Lung microvascular endothelial cell (primary cell): ENCODE data around the gene GPATCH3. TPM values are rescaled to one million over a fixed set of nuclear protein-coding genes. Genes with fewer than 3 reads are reported as not detected.
"Not testable (repeated sequence)": the region's sequence is repeated elsewhere in the genome, so short reads cannot be mapped to it uniquely, and the experiment has no call there.

Source experiments
- DNase-seq, 2 donors: peaks; one replicate each; pipeline versions ENCODE4 v3.0.0 to v3.0.0-alpha.2; 2010; ENCODE audit warnings: low read depth in 2 of 2
- total RNA-seq: library from RNA; depleted of rRNA; stranded (reverse); fragments of >200 nt; gene quantifications from 2 replicates; pipeline ENCODE4 v1.2.1, GENCODE V29; 2014

GPATCH3 gene
- total RNA-seq, 1 donor from 2014 or later: 10.3 TPM

DNA sequence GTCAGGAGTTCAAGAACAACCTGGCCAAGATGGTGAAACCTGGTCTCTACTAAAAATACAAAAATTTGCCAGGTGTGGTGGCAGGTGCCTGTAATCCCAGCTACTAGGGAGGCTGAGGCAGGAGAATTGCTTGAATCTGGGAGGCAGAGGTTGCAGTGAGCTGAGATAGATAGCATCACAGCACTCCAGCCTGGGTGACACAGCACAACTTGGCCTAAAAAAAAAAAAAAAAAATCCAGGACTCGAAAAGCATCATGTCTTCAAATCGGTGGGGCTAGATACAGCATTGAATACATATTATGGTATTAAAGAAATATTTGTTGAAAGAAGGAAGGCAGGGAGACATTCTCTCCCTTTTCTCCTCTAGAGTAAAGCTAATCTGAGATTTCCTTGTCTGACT, 27.2 kb downstream of the GPATCH3 start:
- not testable (repeated sequence) for DNase-seq

GRCh38 chr1:26864610-26865480, 35.4 kb downstream of the GPATCH3 start:
- DNase-seq: peak; percentile 97

- no peak for DNase-seq
These were observed 36.6 kb downstream of the GPATCH3 start for GRCh38 chr1:26863685-26864077.

GRCh38 chr1:26862781-26863684, 37.2 kb downstream of the GPATCH3 start, which contains the start of gene SFN:
SFN (plus strand) TSS chr1:26863149; CDS start chr1:26863213, 64 bp downstream.
- no peak for DNase-seq

DNA sequence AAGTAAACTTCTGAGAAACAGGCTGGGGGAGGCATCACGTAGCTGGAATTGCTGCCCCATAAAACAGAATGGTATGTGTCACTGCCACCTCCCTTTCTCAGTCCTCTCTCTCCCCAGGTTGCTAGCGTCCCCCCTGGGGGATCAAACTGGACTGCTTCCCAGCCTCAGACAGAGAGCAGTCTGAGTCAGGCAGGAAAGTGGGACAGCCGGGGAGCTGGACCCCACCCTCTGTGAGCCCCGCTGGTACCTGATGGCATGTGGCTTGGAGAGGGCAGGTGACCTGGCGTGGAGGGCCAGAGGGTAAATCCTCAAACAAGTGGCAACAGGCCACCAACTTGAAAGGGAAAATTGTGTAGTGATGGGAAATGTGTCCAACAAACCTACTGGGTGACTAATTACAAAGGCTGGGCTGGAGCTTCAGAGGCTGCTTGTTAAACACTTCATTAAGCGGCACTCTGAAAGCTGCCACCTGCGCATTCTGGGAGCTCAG, 38.3 kb downstream of the GPATCH3 start:
- DNase-seq: no peak

DNA sequence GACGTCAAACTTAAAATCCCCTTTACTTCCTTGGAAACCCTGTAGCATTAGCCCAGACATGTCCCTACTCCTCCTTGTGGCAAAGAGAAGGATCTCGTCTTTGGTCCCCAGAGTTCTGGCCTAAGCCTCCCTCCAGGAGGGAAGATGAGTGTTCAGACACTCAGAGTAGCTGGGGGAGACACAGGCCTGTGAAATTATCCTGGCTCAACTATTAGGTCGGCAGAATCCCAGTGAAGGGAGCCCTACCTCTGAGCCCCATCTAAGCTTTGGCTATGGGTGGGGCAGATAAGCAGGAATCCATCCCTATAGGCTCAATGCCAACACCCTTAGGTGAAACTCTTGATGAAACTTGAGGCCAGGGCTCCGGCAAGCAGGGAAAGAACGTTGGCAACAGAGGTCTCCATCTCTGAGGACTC, 39.0 kb downstream of the GPATCH3 start:
- DNase-seq: peak in 1 of 2 donors; percentile 31

- DNase-seq: no peak
These were observed 41.2 kb downstream of the GPATCH3 start for GRCh38 chr1:26858891-26859640.

GRCh38 chr1:26858160-26858559, 42.1 kb downstream of the GPATCH3 start:
- DNase-seq: no peak

DNA sequence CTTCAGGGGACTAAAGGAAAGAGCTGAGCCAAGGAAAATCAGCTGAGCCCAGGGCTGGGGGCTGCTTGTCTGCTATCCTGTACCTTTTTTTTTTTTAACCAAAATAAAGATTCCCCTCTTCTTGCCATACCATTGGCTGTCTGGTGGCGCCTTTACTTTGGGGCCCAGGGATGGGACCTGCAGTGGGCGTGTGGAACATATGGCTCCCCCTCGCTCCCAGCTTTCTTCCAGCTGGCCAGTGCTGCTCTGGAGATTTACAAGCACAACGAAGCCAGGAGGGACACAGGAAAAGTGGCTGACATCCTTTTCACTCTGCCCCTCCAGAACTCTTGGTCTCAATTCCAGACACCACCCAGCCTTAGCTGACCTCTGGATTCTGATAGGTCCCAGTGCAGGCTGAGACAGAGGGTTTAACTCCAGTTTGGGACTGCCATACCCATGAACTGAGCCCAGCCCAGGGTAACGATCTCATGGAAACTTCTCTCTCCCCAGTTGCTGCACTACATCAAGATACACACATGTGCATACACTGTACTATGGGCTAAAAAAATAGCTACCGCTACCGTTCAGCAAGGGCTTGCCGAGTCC, 42.7 kb downstream of the GPATCH3 start:
- DNase-seq: no peak

DNA sequence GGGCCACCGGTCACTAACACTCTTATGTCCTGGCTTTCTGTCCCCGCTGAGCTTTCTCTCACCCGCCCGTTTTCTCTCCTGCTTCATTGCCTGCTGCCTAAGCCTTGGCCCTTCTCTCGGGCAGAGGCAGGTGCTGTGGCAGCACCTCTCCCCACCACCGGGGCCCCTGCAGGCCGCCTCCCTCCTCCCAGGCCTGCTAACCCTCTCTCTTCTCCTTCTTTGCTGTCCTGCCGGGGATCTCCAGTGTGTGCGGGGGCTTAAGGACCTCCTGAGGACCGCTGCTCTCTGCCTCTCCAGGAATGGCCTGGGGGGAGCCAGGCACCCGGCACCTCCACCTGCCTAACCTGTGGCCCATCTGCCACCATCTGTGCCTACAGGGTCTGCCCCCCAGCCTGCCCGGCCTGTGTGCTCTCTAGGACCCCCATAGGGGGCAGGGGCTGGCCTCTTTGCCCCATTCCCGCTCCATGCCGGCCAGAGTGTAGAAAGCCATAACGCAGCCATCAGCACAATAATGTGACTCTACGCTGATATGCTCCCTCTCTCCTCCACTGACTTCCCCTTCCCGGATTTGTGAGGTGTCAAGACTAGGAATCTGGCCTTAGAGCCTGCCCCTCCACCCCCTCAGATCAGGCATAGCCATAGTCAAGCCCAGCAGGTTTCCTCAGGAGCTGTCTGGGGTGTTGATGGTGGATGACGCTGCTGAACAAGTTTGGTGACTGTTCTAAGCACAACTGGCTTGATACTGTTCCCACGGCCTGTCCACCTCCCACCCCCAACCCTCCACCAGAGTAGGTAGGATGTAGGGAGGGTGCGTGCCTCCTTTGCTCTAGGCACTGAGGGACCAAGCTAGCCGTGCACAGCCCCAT, 43.4 kb downstream of the GPATCH3 start:
- no peak for DNase-seq

GRCh38 chr1:26856181-26856580, 44.1 kb downstream of the GPATCH3 start:
- DNase-seq: no peak

DNA sequence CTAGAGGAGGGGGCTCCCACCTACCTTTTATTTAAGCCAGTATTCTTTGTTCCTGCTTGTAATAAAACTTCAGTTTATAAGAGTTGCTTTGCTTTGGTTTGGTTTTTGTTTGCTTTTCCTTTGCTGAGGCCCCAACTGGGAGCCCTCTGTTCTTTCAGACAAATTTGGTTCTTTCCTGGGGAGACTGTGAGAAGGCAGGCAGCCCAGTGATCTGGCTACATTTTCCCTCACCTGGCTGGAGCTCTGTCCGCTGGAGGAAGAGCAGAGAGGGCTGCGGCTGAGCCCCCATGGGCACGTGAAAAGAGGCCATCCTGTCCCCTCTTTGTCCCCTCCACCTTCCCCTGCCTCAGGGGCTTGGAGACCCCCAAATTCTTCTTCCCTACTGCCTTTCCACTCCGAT, 44.6 kb downstream of the GPATCH3 start:
- DNase-seq: no peak

DNA sequence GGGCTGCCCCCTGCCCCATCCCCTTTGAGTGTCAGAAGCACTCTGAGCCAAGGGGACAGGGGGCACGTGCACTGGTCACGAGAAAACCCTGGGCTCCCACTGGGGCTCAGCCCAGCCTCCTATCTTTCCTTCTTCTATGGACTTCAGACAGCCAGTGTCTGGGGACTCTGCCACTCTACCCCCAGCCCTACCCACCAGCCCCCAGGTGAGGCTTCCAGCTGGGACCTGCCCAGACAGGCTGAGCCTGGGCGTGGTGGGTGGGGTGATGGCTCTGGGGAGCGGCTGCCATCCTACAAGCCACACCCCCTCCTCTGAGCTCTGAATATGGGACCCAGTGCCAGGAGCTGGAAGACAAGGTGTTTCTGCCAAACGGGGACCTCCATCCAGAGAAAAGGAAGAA, 45.4 kb downstream of the GPATCH3 start:
- DNase-seq: no peak

DNA sequence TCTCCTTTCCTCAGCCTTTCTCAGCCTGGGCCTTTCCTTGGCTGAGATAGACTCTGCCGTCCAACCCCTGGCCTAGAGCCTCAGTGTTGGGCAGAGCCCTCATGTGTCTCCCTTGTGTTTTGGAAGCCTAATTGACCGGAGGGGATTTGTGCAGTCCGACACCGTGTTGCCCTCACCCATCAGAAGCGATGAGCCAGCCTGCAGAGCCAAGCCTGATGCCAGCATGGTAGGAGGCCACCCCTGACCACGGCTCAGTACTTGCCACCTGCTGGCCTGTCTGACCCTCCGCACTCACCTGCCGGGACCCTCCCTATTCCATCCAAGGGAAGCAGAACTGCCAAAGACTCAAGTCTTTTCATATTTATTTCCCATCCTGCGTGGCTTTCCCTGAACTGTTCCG, 46.7 kb downstream of the GPATCH3 start:
- DNase-seq: no peak

GRCh38 chr1:26853156-26853555, 47.1 kb downstream of the GPATCH3 start:
- peak; percentile 79 to 84 for DNase-seq

GRCh38 chr1:26852701-26853100, 47.6 kb downstream of the GPATCH3 start:
- no peak for DNase-seq

DNA sequence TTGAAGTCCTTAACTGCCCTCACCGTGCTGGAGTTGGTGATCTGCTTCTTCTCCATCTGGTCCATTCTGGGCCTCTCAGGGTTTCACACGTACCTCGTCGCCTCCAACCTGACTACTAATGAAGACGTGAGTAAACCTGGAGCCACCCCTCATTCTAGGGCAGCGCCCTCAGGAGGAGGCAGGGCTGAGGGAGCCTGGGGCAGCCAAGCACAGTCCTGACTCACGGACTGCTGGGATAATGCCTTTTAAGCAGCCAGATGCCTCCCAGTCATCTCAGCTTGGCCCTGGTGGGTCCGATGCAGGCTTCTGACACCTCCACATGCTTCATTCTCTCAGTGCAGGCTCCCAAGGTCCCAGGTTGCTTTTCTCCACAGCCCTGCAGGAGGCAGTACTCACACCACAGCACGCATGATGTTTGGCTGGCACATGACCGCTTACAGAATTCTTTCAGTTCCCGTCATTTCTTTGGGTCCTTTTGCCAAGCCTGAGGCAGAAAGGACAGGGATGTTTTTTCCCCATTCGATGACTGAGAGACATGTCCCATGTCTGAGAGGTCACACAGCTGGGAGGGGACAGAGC, 49.1 kb downstream of the GPATCH3 start:
- DNase-seq: no peak

DNA sequence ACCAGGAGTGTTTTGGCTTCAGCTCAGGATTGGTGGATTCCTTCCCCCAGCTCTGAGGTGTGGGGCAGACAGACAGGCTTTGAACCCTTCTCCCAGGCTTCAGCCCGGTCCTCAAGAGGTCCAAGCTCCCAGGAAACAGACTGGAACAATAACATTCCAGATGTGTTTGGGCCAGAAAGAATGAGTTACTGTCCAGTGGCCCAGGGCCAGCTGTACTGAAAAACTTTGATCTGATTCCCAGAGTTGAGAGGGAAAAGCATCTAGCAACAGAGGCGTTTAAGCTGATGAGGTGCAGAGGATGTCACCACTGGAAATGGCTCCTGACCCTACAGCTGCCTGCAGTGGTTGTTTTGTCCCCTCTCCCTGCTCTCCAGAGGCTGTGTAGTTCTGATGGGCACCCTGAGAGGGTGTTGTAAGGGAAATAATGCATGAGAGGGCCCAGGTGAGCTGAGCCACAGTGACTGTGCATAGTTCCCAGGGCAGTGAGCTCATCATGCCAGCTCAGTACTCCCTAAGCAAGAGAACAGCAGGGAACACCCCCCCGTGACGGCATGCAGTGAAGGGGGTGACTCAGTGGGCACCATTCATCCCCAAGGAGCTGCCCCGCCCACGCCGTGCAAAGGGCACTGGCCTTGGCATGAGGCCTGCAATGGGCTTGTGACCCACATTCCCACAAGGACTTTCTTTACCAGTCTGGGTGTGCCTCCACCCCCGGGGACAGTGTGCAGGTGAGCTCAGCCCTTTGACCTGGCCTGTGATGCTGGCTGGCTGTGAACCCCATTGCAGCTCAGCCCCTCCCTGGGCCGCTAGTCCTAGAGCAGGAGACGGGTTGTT, 51.1 kb downstream of the GPATCH3 start:
- peak; percentile 31 to 86 for DNase-seq

GRCh38 chr1:26848499-26848898, 51.8 kb downstream of the GPATCH3 start:
- no peak for DNase-seq
